Pons (tissue), 1 donor: ENCODE results near the gene HOGA1.
A peak's percentile ranks its signal among the peaks of the same experiment; 100 is the strongest.

ENCODE experiments used
- DNase-seq: peaks from one replicate; pipeline ENCODE4 v3.0.0-alpha.2; 2016; ENCODE audit warnings: low spot score

HOGA1 gene

DNA sequence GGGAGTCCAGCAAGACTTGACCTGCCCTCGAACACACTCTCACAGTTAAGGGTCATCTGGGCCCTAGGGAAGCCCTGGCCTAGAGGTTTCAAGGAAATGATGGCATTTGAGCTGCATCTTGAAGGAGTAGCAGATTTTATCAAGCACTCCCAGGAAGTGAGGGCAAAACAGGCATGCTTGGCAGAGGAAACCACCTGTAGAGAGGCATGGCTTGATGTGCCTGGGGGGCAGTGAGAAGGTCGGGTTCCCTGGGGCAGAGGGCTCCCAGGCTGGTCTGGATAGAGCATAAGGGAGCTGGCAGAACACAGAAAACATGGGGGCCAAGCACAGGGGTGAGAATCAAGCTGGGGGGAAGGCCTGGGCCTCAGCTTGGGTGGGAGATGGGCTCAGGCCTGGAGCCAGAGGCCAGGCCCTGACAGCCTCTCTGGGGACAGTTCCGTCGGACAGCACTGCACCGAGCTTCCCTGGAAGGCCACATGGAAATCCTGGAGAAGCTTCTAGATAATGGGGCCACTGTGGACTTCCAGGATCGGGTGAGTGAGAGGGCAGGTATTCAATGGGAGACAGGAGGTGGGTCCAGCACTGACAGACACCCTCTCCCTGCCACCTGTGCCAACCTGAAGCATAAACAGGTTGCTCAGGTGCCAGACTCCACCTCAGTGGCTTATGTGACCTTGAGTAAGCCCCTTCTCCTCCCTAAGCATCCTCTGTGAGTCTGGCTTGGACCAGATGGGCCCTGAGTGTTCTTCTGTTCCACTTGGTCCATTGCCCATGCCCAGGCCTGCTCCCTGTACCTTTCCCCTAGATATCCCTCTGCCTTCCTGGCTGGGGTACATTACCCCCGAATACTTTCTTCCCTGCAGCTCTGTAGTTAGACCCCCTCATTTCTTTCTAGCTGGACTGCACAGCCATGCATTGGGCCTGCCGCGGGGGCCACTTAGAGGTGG is 3.5 kb upstream of the HOGA1 start:
- no peak for DNase-seq

DNA sequence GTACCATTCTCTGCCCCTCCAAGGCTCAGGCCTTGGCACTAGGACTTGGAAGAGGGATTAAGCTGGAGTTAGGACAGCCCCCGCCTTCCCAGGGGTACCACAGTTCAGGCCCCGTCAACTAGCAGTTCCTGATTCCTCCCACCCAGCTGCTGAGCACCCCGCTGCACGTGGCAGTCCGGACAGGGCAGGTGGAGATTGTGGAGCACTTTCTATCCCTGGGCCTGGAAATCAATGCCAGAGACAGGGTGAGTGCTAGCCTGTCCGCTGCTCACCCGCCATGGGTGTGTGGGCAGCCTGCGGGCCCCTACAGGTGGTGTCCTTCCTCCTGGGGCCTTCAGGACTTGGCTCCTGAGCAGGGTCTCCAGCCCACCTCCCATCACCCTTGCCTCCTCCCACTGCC is 2.0 kb upstream of the HOGA1 start:
- DNase-seq: no peak

DNA sequence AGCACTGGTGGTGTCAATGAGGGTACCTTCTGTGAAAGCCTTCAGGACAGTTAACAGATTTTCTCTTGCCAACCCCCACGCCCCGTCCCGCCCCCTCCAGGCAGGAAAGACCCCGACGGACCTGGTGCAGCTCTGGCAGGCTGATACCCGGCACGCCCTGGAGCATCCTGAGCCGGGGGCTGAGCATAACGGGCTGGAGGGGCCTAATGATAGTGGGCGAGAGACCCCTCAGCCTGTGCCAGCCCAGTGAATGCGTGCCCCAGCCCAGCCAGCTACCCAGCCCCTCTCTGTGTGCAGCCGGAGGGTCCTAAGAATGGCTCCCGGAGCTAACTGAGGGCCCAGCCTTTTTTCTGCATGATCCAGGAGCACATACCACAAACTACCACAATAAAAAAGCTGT is 713 bp upstream of the HOGA1 start:
- DNase-seq: no peak

DNA sequence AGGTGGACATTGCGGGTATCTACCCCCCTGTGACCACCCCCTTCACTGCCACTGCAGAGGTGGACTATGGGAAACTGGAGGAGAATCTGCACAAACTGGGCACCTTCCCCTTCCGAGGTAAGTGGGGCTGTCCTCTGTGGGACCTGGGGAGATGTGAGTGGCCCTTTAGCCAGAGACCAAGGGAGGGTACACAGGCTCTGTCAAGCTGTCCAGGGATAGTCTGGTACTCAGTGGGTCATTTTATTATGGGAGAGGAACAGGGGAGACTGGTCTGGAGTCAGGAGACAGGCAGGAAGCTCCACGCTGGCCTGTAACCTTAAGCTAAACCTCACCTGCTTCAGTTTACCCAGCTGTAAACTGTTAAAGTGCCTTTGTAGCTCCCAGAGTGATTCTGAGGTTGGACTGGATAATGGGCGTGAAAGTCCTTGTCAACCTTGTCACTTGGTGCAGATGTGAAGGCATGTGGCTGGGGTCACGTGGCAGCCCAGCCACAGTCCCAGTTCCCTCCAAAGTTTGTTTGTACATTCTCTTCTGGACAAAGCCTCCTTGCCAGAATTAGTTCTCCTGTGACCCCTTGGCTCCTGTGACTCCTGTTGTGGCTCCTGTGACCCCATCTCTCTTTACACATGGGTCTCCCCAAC is 729 bp downstream of the HOGA1 start:
- no peak for DNase-seq

DNA sequence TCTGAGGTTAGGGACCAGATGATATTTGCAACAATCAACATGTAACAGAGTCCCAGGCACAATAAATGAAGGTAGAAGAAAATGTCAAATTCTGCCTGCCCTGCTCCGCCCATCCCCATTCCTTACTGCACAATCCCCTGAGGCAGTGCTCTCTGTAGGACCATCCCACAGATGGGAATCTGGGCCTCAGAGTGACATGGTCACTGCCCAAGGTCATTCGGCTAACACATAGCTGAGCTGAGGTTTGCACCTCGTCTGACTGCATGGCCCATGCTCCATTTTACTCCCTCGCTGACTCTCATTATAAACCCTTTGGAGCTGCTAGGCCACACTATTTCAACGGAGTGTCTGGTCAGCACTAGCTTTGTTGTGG is 1.2 kb downstream of the HOGA1 start:
- DNase-seq: no peak

DNA sequence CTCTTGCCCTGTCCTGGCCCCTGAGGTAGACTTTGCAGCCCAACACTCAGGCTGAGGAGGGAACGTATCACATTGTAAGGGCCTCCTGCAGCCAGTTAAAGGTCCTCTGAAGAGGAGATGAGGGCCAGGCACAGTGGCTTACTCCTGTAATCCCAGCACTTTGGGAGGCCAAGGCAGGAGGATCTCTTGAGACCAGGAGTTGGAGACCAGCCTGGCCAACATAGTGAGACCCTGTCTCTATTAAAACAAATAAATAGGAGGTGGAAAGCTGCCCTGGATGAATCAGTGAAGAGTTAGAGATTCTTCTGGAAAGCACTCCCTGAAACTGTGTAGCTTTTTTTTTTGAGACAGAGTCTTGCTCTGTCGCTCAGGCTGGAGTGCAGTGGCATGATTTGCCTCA is 3.0 kb downstream of the HOGA1 start:
- DNase-seq: no peak

DNA sequence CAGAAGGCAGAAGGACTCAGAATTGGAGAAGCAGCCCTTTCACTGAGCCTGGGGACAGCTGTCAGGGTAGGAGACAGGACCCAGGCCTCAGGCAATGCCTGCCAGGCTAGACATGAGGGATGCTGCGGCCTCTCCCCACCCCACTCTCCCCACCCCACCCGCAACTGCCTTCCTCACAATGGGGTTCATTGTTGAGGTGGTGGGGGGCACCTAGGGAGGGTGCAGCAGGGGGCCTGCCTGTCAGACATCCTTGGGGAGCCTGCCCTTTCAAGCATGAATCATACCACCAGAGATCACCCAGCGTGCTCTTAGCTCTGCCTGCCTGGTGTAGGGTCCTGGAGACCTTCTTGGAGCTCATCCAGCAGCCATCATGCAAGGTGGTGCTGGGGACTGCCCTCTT is 5.3 kb downstream of the HOGA1 start, which contains the start of gene C10orf62:
C10orf62 (plus strand) TSS at position 243 of the 400 bp plus-strand sequence. CDS start 177 bp downstream, outside the sequence.
- DNase-seq: no peak

DNA sequence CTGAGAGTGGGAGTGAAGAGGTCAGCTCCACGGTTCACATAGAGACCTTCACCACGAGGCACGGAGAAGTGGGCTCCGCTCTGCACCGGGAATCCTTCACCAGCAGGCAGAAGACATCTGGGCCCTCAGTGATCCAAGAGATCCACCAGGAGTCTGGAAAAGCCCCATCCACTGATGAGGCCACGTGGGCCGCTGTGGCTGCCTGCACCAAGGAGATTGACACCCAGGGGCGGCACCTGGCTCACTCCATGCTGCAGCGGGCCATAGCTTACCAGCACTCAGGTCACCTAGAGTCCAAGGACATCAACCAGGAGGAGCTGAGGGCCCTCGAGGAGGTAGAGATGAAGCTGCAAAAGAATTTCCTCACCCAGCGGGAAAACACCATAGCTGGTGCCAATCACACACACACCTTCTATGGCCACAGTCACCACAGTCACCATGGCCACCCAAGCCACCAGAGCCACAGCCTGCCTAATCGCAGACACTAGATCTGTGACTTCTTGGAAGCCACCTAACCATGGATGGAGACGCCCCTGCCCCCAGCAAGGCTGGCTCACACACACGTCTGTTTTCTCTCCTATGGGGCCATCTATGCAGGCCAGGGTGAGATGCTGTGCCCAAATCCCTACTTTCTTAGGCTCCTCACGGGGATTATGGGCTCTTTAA is 6.0 kb downstream of the HOGA1 start:
- no peak for DNase-seq

DNA sequence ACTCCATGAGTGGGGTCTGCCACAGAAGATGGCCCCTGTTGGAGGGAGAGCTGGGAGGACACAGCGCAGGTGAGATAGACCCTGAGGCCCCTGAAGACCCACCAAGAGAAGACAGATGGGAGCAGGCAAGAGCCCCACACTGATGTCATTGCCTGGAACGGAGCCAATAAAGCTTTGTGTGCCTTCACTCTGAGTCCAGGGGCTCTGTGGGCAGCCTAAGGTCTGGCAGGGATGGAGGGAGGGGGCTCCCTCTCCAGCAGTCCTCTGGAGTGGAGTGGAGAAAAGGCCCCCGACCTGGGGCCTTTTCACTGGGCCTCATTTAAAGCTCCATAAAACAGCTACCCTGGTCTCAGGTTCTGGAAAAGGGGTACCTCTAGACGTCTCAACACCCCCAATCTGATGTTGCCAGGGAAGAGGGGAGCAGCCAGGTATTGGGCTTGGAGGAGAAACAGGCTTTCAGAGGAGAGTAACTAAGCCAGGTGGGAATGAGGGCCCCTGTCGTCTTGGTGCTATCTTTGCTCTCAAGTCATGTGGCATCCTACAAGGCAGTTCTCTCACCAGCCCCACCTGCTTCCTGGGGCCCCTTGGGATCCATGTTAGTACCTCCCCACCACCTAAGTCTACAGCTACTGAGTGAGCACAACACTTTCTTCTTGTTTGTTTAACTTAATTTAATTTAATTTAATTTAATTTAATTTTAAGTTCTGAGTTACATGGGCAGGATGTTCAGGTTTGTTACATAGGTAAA is 6.7 kb downstream of the HOGA1 start:
- no peak for DNase-seq

DNA sequence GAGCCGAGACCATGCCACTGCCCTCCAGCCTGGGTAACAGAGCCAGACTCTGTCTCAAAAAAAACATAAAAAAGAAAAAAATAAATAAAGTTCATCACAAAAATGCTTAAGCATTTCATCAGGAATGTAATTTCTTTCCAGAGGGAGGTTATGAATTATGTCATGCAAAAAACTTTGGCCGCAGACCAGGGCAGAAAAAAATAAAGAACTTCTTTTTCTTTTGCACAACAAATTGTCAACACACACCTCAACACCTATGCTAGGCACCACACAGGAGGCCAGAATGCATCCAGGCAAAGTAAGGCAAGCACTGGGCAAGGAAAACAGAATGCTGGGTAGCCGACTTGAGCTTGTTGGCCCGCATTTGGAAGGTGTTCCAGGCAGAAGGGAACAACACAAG is 9.2 kb downstream of the HOGA1 start:
- no peak for DNase-seq

DNA sequence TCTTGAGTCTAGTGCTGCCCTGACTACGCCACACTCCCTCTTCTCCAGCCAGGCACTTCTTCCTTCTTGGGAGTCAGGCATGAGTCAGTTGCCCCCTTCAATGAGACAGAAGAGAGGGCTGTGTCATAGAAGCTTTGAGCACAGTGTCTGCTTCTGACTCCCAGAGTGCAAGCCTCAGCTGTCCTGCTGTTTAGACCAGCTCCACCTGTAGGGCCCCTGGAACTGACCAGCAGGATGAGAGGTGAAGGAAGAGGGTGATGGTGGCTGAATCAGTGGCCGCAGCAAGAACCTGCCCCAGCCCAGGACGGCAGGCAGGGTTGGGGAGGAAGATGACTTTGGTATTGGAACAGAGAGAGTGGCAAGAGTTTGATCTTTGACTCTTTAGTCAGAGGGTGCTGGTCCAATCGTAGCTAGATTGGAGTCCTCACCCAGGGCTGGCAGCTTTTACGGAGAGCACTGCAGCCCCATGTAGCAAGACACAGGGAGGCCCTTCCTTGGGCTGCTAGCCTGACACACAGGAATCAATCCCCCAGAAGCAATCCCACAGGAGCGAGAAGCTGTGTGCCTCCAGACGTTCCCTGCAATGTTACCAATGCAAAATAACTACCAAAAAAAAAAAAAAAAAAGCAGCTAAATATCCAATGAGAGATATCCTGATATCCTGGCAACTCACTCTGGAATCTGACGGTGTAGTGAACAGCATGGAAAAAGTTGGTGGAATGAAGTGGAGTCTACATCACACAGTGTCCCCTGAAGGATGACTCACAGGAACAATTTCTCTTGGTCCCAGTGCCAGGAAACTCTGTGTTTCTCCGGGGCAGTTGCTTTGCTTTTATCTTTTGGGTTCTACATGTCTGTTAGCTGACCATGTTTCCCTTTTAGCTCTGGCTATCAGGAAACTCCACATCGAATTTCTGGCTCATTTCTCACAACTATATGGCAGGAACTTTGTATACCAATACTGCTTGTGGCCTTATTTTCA is 12.2 kb downstream of the HOGA1 start:
- DNase-seq: no peak

DNA sequence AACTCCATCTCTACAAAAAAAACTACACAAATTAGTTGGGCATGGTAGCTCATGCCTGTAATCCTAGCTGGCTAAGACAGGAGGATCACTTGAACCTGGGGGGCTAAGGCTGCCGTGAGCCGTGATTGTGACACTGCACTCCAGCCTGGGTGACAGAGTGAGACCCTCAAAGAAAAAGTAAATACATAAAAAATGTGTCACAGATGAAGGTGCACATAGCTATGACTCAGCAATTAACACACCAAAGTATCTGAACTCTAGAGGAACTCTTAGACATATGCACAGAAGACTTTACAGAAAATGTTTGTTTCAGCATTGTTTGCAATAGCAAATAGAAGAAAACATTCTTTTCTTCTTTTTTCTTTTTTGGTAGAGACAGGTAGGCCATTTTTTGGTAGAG is 13.6 kb downstream of the HOGA1 start:
- no peak for DNase-seq

DNA sequence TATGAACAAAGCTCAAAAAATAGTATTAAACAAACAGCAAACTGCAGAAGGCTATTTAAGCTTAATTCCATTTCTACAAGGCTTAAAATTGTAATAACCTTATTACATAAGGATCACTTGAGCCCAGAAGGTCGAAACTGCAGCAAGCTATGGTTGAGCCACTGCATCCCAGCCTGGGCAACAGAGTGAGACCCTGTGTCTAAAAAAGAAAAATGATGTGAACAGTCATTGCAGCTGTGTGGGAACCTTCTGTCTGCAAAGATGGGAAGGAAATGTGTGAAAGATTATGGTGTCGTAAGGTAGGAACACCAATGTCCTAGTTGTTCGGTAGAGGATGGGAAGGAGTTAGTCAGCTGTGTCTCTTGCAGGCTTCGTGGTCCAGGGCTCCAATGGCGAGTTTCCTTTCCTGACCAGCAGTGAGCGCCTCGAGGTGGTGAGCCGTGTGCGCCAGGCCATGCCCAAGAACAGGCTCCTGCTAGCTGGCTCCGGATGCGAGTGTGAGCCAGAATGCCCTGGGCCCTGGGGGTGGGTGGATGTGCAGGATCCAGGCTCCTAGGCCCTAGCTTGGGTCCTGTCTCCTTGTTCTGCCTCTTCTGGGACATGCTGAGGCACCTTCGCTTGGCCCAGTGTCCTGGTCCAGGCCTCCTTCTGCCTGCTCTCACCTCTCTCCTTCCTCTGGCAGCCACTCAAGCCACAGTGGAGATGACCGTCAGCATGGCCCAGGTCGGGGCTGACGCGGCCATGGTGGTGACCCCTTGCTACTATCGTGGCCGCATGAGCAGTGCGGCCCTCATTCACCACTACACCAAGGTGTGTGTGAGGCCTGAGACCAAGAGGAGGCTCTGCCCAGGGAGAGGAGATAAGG is 14.4 kb downstream of the HOGA1 start:
- DNase-seq: no peak

DNA sequence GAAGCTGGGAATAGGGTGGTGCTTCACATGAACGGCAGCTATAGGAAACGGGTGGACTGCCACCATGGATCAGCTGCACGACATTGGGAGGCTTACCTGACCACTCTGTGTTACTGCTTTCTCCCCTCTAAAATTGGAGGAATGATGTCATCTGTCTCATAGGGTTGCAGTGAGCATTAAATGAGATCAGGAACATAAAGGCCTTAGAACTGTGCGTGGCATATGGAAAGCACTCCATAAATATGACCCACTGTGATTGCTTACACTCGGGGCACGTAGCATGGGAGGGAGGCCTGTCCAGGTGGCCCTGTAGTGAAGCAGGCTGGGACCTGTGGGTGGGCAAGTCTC is 15.1 kb downstream of the HOGA1 start:
- no peak for DNase-seq

DNA sequence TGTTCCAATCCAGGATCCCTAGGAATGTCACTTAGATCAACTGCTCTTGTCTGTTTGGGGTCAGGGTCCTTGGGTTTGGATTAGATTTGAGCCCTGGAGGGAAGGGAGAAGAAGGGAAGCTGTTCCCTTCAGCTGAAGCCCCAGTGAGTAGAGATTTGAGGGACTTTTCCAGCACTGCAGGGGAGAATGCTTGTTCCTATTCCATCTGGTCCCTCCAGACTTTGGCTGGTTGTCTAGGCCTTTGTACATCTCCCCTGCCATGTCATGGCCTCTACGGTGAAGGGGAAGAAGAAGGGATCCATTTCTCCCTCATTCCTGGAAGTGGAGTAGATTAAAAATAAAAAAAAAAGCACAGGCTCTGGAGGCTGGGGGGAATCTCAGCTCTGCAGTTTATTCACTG is 16.4 kb downstream of the HOGA1 start:
- no peak for DNase-seq

DNA sequence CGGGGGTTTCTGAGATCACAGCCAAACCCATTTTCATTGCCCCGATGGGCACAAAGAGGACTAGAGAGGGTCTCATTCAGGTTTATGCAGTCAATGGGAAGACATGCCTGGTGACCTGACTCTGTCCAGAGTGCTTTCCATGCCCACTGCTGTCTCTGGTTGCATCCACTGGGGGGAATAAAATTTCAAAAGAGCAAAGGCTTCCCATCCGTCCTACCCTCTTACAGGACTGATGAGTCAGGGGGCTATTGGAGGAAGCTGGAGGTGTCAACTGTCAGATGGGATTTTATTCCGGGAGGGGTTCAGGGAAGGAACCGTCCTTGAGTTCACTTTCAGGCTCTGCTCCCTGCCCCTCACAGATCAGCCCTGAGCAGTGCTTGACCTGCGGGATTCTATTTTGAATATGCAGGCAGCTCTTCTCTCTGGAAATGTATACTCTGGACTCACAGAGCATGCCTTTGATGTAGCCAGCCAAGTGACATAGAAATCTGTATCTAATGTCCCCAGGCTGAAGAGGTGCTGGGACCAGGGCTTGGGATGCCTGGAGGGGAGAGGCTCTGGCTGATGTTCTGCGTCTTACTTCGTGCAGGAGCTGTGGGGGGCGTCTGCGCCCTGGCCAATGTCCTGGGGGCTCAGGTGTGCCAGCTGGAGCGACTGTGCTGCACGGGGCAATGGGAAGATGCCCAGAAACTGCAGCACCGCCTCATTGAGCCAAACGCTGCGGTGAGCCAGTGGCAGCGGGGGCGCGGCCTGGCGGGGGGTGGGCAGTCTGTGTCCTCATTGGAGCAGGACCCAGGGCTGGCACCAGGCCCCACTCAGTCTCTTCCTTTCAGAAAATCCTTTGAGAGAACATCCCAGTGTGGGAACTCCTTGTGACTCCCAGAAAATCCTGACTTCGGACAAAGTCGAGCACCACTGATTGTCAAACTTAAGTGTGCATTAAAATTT is 17.4 kb downstream of the HOGA1 start:
- peak; percentile 56 for DNase-seq

DNA sequence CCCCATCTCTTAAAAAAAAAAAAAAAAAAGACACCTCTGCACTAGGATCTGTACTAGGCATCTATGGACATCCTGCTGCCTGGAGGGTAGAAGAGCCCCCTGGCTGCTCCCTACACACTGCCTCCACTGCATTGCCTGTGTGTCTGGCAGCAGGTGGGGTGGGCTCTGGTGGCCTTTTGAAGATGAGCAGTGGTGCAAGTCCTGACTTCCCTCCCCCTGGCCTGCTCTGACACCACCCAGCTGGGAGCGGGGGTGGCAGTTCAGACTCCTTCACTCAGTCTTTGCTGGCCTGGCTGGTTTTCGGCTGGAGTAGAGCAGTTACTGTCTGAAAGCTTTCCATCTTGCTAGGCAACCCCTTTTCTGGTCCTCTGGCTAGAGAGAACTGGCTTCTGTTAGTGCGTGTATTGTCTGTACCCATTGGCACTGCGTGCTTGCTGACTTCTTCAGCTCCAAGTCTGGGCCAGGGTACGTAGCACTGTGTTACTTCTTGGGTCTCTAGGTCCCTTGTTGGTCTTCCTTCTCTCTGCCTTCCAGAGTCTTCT is 23.0 kb downstream of the HOGA1 start:
- DNase-seq: peak; percentile 33

DNA sequence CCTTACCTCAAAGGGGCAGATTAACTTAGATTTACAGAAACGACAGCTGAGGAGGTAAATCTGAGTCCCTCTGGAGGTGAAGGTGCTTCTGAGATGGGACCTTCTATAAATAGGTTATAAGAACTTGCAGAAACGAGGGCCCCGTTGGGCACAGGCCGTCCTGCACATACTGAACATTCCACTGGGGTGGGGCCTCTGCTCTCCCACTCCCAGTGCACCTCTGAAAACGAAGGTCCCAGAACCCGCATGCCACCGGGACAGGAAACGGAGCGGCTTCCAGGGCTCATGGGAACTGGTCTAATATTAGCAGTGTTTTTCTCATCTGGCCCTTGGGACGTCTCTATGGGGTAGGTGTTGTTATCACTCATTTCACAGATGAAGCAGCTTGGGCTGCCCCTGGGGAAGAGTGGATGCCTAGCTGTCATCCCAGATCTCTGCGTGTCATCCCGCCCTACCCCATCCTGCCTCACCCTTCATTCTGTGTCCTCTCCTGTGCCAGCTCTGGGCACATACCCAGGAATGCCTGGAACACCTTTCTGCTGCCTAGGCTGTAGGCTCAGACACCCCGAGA is 24.9 kb downstream of the HOGA1 start:
- no peak for DNase-seq
